Upper lobe of right lung (tissue), 1 donor: Measurements from ENCODE around the gene ZMIZ2. TPM values are rescaled to one million over a fixed set of nuclear protein-coding genes. Genes with fewer than 3 reads are reported as not detected.
"Not testable (repeated sequence)": the region's sequence is repeated elsewhere in the genome, so short reads cannot be mapped to it uniquely, and the experiment has no call there.

Experiments
- ATAC-seq: fragments of 200-7000 bp; cut with Tn5 transposase; one replicate; pipeline ENCODE4 v1.9.1; 2020; ENCODE audit warnings: mild to moderate bottlenecking, moderate library complexity
- DNase-seq: peaks from one replicate; pipeline ENCODE4 v3.0.0-alpha.2; 2020
- H3K27ac ChIP-seq: fragments of 200-600 bp; one replicate; pipeline ENCODE4 v1.8.0; 2022
- H3K27me3 ChIP-seq: fragments of 200-600 bp; one replicate; pipeline ENCODE4 v1.8.0; 2022; ENCODE audit warnings: mild to moderate bottlenecking
- H3K36me3 ChIP-seq: fragments of 200-600 bp; one replicate; pipeline ENCODE4 v1.8.0; 2022
- H3K4me1 ChIP-seq: fragments of 200-600 bp; one replicate; pipeline ENCODE4 v1.8.0; 2022
- H3K4me3 ChIP-seq: fragments of 200-600 bp; one replicate; pipeline ENCODE4 v1.8.0; 2022; ENCODE audit warnings: mild to moderate bottlenecking
- H3K9me3 ChIP-seq: fragments of 200-600 bp; one replicate; pipeline ENCODE4 v1.8.0; 2022
- CTCF ChIP-seq: fragments of 200-600 bp; IDR thresholded peaks from one replicate; pipeline ENCODE4 v1.8.0; 2022; ENCODE audit warnings: antibody characterized with exemption
- intact Hi-C: fragments of 100-400 bp; cut with DNase I; formaldehyde crosslinking; loops from one replicate; pipeline ENCODE4 v1.11.0; 2022
- total RNA-seq: library from RNA; stranded (reverse); fragmentation: NEBNext Ultra II Directional; extraction: Animal tissue kit (Norgen Biotek cat#: 25700); gene quantifications from one replicate; pipeline ENCODE4 v1.2.1, GENCODE V29; 2021
- donor health status: DM: no; HTN: yes; CAD: no; lungs with severe emphysema.

Gene ZMIZ2
- total RNA-seq, 1 donor from 2014 or later: 95.4 TPM

- no peak for TF ChIP-seq CTCF
- H3K9me3 ChIP-seq: no peaks in the 10 kb centered on the region
- no peaks in the 10 kb centered on the region for H3K36me3 ChIP-seq
- H3K4me1 ChIP-seq: peaks cover 6% of the 10 kb centered on the region
- H3K27ac ChIP-seq: no peak overlapping the region
- DNase-seq (no peak), ATAC-seq (peak; percentile 76)
- H3K27me3 ChIP-seq: no peaks in the 10 kb centered on the region
- intact Hi-C loops: no loop called here
- no peak overlapping the region for H3K4me3 ChIP-seq
These were observed 21.3 kb upstream of the ZMIZ2 start for GRCh38 chr7:44727158-44727936.

GRCh38 chr7:44727937-44728262 lies 20.7 kb upstream of the ZMIZ2 start:
- H3K27ac ChIP-seq: no peak overlapping the region
- H3K9me3 ChIP-seq: no peaks in the 10 kb centered on the region
- ATAC-seq (no peak), DNase-seq (no peak)
- H3K36me3 ChIP-seq: no peaks in the 10 kb centered on the region
- no peak for TF ChIP-seq CTCF
- H3K4me1 ChIP-seq: peaks cover 6% of the 10 kb centered on the region
- intact Hi-C loops: no loop called here
- no peak overlapping the region for H3K4me3 ChIP-seq
- H3K27me3 ChIP-seq: no peaks in the 10 kb centered on the region

GRCh38 chr7:44729949-44730590 lies 18.6 kb upstream of the ZMIZ2 start:
- H3K9me3 ChIP-seq: no peaks in the 10 kb centered on the region
- no peak for TF ChIP-seq CTCF
- no peaks in the 10 kb centered on the region for H3K27me3 ChIP-seq
- H3K36me3 ChIP-seq: no peaks in the 10 kb centered on the region
- H3K27ac ChIP-seq: no peak overlapping the region
- ATAC-seq (peak; percentile 62), DNase-seq (no peak)
- no peak overlapping the region for H3K4me3 ChIP-seq
- intact Hi-C loops: no loop called here
- peaks cover 6% of the 10 kb centered on the region for H3K4me1 ChIP-seq

- H3K4me3 ChIP-seq, H3K36me3 ChIP-seq, H3K27ac ChIP-seq, H3K4me1 ChIP-seq, ATAC-seq, DNase-seq, H3K9me3 ChIP-seq, intact Hi-C loops, H3K27me3 ChIP-seq: not testable (repeated sequence)
These were observed 15.7 kb upstream of the ZMIZ2 start for GRCh38 chr7:44732971-44733370.

GRCh38 chr7:44733708-44734481 lies 14.8 kb upstream of the ZMIZ2 start:
- H3K27me3 ChIP-seq: no peaks in the 10 kb centered on the region
- no peak for TF ChIP-seq CTCF
- ATAC-seq (no peak), DNase-seq (no peak)
- no peaks in the 10 kb centered on the region for H3K36me3 ChIP-seq
- intact Hi-C loops: no loop called here
- no peaks in the 10 kb centered on the region for H3K9me3 ChIP-seq
- H3K4me3 ChIP-seq: no peak overlapping the region
- no peak overlapping the region for H3K27ac ChIP-seq
- H3K4me1 ChIP-seq: no peaks in the 10 kb centered on the region
